Peyer's patch (tissue), 4 donors: Measurements from ENCODE around the gene TCF25.

ENCODE experiments used
- CTCF ChIP-seq, 6 experiments: fragments of 450-650 bp in 4 of 6; fragments of 200-600 bp in 2 of 6; sonication (generic) in 1 of 6; IDR thresholded peaks; one replicate each; pipeline ENCODE4 v1.5.1; 2017 to 2019; ENCODE audit warnings: antibody characterized with exemption in 6 of 6, mild to moderate bottlenecking in 3 of 6, moderate library complexity in 1 of 6
- POLR2A ChIP-seq, 2 donors: fragments of 450-650 bp; IDR thresholded peaks; one replicate each; pipeline ENCODE4 v1.5.1; 2017; ENCODE audit warnings: antibody characterized with exemption in 2 of 2, mild to moderate bottlenecking in 2 of 2, moderate library complexity in 2 of 2

GRCh38 chr16:89843409-89844350 lies 29.7 kb upstream of the TCF25 start:
- TF ChIP-seq CTCF (IDR thresholded peaks at IDR 0.05) (no peak), POLR2A (IDR thresholded peaks at IDR 0.05) (no peak)
